ENCODE results near the gene MYBBP1A.

Gene MYBBP1A

DNA sequence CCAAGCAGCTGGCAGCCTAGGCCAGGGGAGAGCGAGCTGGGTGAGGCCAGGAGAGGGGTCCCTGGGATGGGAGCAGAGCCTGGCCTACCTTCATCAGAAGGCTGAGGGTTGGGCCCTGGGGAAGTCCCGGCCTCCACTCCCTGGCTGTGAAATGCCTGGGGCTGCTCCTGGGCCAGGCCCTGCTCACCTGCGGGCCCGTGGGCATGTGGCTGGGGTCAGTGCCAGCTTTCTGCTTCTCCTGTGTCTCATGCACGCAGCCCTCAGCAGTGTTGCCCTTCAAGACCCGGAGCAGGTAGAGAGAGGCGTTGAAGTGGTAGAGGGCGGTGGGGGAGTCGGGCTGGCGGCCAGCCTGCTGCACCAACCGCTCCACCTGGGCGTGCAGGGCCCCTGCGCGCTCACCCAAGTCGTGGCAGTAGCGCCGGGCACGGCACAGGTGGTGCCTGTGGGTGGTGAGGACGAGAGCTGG is 12.4 kb downstream of the MYBBP1A start:
- Histone ChIP-seq H3K4me3 (ENCODE audit: low read depth in 1 of 2, low read length in 2 of 2) (no peak overlapping the region), H3K27me3 (ENCODE audit: control insufficient read depth in 1 of 2, insufficient read depth in 2 of 2, low read length in 2 of 2) (no peaks in the 10 kb centered on the region), H3K4me1 (ENCODE audit: control insufficient read depth in 1 of 2, insufficient read depth in 2 of 2, low read length in 2 of 2) (peaks cover 9 to 28% of the 10 kb centered on the region in 2 donors), H3K9me3 (ENCODE audit: control insufficient read depth in 1 of 2, low read length in 2 of 2) (no peaks in the 10 kb centered on the region), H3K27ac (ENCODE audit: low read depth, low read length) (no peak overlapping the region), H3K36me3 (ENCODE audit: control insufficient read depth in 1 of 2, insufficient read depth in 2 of 2, low read length in 2 of 2) (peaks cover 24 to 73% of the 10 kb centered on the region in 2 donors), H3K9ac (ENCODE audit: low read depth in 1 of 2, low read length in 2 of 2) (no peak overlapping the region)

DNA sequence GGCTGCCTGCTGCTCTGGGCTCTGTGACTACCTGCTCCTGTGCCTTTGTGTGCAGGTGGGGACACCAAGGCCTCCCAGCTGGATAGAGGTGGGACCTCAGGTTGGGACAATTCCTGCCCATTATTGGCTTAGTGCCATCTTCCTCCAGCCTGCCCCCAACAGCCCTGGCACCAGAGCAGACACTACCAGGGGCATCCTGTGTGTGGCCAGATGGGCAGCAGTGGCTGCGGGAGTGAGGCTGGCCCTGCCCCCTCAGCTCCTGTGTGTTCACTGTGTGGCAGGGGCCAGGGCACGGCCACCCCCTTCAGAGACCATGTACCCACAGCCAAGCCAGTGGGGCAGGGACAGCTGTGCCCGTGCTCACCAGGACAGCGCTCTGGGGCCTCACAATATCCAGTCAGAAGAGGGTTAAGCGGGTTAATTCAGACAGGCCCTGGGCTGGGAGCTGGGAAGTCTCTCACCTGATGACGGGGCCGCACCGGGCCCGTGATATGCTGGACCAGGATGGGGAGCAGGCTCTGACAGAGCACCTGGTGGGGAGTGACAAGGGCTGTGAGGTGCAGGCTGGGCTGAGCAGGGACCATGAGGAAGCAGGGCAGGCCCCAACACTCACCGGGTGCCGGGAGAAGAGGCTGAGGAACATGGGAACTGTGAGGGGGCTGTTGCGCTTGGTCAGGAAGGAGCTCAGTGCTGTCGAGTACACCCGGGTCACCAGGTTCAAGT is 13.0 kb downstream of the MYBBP1A start:
- H3K9ac ChIP-seq (ENCODE audit: low read depth in 1 of 2, low read length in 2 of 2): no peak overlapping the region
- no peak overlapping the region for H3K27ac ChIP-seq (ENCODE audit: low read depth, low read length)
- no peak overlapping the region for H3K4me3 ChIP-seq (ENCODE audit: low read depth in 1 of 2, low read length in 2 of 2)

DNA sequence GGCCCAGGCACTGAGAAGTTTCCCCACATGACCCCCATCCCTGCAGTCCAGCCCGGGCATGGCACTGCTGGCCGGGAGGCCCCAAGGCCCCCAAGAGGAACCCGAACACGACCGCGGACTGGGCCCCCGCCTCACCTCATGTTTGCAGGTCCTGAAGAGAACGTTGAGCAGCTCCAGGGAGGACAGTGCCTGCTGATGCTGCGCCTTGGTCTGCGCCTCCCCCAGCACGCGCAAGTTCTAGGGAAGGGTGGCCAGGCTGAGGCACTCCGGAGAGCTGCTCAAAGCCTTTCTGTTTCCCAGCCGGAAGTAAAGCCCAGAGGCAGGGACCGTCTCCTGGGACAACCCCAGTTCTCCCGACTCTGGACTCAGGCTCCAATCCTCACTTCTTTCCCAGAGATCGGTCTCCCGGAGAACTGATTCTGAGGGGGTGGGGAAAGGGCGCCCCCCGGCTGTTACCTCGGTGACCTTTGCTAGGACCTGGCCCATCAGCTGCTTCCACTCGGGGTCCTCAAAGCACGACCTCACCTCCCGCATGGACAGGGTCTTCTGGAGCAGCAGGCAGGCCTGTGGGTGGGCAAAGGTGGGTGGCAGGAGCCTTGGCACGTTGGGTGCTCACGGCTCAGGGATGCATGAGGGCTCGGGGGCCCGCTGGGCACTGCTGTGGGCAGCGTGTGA is 13.7 kb downstream of the MYBBP1A start:
- H3K4me1 ChIP-seq (ENCODE audit: control insufficient read depth in 1 of 2, insufficient read depth in 2 of 2, low read length in 2 of 2): peaks cover 13 to 34% of the 10 kb centered on the region in 2 donors
- H3K9me3 ChIP-seq (ENCODE audit: control insufficient read depth in 1 of 2, low read length in 2 of 2): no peaks in the 10 kb centered on the region
- H3K27ac ChIP-seq (ENCODE audit: low read depth, low read length): no peak overlapping the region
- peaks cover 20 to 64% of the 10 kb centered on the region in 2 donors for H3K36me3 ChIP-seq (ENCODE audit: control insufficient read depth in 1 of 2, insufficient read depth in 2 of 2, low read length in 2 of 2)
- H3K9ac ChIP-seq (ENCODE audit: low read depth in 1 of 2, low read length in 2 of 2): no peak overlapping the region
- H3K27me3 ChIP-seq (ENCODE audit: control insufficient read depth in 1 of 2, insufficient read depth in 2 of 2, low read length in 2 of 2): no peaks in the 10 kb centered on the region
- H3K4me3 ChIP-seq (ENCODE audit: low read depth in 1 of 2, low read length in 2 of 2): no peak overlapping the region

More for the DNA sequence above, 13.0 kb downstream of the MYBBP1A start:
- Histone ChIP-seq H3K9me3 (ENCODE audit: control insufficient read depth in 1 of 2, low read length in 2 of 2) (no peaks in the 10 kb centered on the region), H3K36me3 (ENCODE audit: control insufficient read depth in 1 of 2, insufficient read depth in 2 of 2, low read length in 2 of 2) (peaks cover 22 to 71% of the 10 kb centered on the region in 2 donors), H3K27me3 (ENCODE audit: control insufficient read depth in 1 of 2, insufficient read depth in 2 of 2, low read length in 2 of 2) (no peaks in the 10 kb centered on the region), H3K4me1 (ENCODE audit: control insufficient read depth in 1 of 2, insufficient read depth in 2 of 2, low read length in 2 of 2) (peaks cover 9 to 29% of the 10 kb centered on the region in 2 donors)

DNA sequence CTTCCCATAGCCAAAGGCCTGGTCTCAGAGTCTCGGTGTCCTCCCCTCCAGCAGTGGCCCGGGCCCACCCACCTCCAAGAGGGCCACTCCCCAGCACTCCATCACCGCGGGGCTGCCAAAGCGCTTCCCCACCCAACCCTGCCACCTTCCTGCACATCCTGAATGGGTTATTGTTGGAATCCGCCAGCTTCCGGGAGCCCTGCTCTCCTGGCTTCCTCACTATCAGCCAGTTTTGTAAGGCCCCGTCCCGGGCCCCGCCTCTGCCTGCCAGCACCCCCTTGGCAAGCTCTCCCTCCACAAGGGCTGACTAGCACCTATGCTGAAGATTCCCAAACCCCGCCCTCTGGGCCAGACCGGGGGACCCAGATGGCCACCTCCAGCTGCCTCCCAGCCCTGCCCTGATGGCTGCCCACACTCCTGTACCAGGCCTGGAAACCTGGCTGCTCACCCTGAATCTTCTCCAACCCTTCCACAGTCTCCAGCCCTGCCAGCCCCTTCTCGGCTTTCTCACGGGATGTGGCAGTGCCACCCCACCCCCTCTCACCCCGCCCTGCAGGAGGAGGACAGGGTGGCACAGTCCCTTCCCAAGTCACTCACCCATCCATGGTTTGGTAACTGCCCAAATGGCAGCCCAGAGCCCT is 14.4 kb downstream of the MYBBP1A start:
- peaks cover 17 to 37% of the 10 kb centered on the region in 2 donors for H3K4me1 ChIP-seq (ENCODE audit: control insufficient read depth in 1 of 2, insufficient read depth in 2 of 2, low read length in 2 of 2)
- no peak overlapping the region for H3K9ac ChIP-seq (ENCODE audit: low read depth in 1 of 2, low read length in 2 of 2)
- H3K9me3 ChIP-seq (ENCODE audit: control insufficient read depth in 1 of 2, low read length in 2 of 2): no peaks in the 10 kb centered on the region
- H3K4me3 ChIP-seq (ENCODE audit: low read depth in 1 of 2, low read length in 2 of 2): no peak overlapping the region
- H3K36me3 ChIP-seq (ENCODE audit: control insufficient read depth in 1 of 2, insufficient read depth in 2 of 2, low read length in 2 of 2): peaks cover 20 to 63% of the 10 kb centered on the region in 2 donors
- no peak overlapping the region for H3K27ac ChIP-seq (ENCODE audit: low read depth, low read length)
- H3K27me3 ChIP-seq (ENCODE audit: control insufficient read depth in 1 of 2, insufficient read depth in 2 of 2, low read length in 2 of 2): no peaks in the 10 kb centered on the region

DNA sequence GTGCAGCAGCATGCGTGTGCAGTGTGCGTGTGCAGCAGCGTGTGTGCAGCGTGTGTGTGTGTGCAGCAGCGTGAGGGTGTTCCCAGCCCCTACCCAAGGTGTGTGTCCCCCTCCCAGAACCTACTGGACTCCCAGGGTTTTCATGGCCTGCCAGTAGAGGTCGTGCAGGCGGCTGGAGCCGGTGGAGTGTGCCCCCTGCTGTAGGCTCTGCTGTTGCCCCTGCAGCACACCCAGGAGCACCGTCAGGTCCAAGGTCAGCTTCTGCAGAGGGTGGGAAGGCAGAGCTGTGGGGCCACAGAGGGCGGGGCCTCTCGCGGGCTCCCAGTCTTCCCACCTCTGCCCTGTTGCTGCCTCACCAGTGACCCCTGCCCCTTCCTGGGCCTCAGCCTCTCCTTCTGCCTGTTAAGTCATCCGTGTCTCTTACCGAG is 14.9 kb downstream of the MYBBP1A start:
- Histone ChIP-seq H3K9ac (ENCODE audit: low read depth in 1 of 2, low read length in 2 of 2) (no peak overlapping the region), H3K27ac (ENCODE audit: low read depth, low read length) (no peak overlapping the region), H3K27me3 (ENCODE audit: control insufficient read depth in 1 of 2, insufficient read depth in 2 of 2, low read length in 2 of 2) (no peaks in the 10 kb centered on the region), H3K4me3 (ENCODE audit: low read depth in 1 of 2, low read length in 2 of 2) (no peak overlapping the region), H3K4me1 (ENCODE audit: control insufficient read depth in 1 of 2, insufficient read depth in 2 of 2, low read length in 2 of 2) (peaks cover 17 to 37% of the 10 kb centered on the region in 2 donors), H3K9me3 (ENCODE audit: control insufficient read depth in 1 of 2, low read length in 2 of 2) (no peaks in the 10 kb centered on the region), H3K36me3 (ENCODE audit: control insufficient read depth in 1 of 2, insufficient read depth in 2 of 2, low read length in 2 of 2) (peaks cover 16 to 63% of the 10 kb centered on the region in 2 donors)

DNA sequence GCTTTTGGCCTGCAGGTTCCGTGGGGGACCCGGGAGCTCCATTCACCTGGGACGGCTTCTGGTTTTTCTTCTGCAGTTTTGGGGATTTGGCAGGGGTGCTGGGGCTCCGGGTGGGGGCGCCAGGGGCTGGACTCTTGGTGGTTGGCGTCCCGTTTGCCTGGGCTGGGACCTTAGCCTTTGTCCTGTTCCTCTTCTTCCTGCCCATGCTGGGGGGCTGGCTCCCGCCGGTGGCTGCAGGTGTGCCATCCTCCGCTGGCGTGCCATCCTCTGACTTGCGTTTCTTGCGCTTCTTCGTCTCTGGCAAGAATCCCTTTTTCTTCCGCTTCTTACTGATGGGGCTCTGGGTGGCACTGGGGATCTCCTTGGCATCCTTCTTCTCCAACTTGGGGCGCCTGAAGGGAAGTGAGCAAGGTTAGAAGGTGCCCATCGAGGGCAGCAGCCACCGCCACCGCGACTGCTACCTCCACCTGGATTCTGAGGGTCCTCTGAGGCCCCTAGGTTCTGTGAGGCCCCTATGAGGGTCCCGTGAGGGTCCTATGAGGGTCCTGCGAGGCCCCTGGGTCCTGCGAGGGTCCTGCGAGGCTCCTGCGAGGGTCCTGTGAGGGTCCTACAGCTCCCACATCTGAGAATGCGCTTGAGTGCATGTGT is 15.5 kb downstream of the MYBBP1A start:
- no peak overlapping the region for H3K27ac ChIP-seq (ENCODE audit: low read depth, low read length)
- peaks cover 16 to 63% of the 10 kb centered on the region in 2 donors for H3K36me3 ChIP-seq (ENCODE audit: control insufficient read depth in 1 of 2, insufficient read depth in 2 of 2, low read length in 2 of 2)
- no peaks in the 10 kb centered on the region for H3K27me3 ChIP-seq (ENCODE audit: control insufficient read depth in 1 of 2, insufficient read depth in 2 of 2, low read length in 2 of 2)
- H3K4me1 ChIP-seq (ENCODE audit: control insufficient read depth in 1 of 2, insufficient read depth in 2 of 2, low read length in 2 of 2): peaks cover 17 to 37% of the 10 kb centered on the region in 2 donors
- no peaks in the 10 kb centered on the region for H3K9me3 ChIP-seq (ENCODE audit: control insufficient read depth in 1 of 2, low read length in 2 of 2)
- H3K4me3 ChIP-seq (ENCODE audit: low read depth in 1 of 2, low read length in 2 of 2): no peak overlapping the region
- no peak overlapping the region for H3K9ac ChIP-seq (ENCODE audit: low read depth in 1 of 2, low read length in 2 of 2)

DNA sequence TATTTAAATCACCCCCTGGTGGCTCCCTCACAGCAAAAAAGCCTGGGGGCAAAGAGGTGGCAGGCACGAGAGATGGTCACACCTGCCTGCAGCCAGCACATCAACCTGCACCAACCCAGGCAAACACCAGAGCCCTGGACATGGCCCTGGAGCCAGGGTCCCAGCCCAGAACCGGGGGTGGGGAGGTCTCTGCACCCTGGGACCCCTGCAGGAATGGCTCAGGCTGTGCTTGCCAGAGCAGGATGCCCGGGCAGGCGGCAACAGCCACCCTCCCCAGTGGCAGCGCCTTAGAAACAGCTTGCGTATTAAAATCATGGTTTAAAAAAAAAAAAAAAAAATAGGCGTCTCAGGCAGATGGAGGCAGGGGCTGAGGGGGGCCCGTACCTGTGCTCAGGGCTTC is 16.2 kb downstream of the MYBBP1A start:
- Histone ChIP-seq H3K9ac (ENCODE audit: low read depth in 1 of 2, low read length in 2 of 2) (no peak overlapping the region), H3K4me1 (ENCODE audit: control insufficient read depth in 1 of 2, insufficient read depth in 2 of 2, low read length in 2 of 2) (peaks cover 21 to 43% of the 10 kb centered on the region in 2 donors), H3K9me3 (ENCODE audit: control insufficient read depth in 1 of 2, low read length in 2 of 2) (no peaks in the 10 kb centered on the region), H3K27ac (ENCODE audit: low read depth, low read length) (no peak overlapping the region), H3K36me3 (ENCODE audit: control insufficient read depth in 1 of 2, insufficient read depth in 2 of 2, low read length in 2 of 2) (peaks cover 12 to 58% of the 10 kb centered on the region in 2 donors), H3K27me3 (ENCODE audit: control insufficient read depth in 1 of 2, insufficient read depth in 2 of 2, low read length in 2 of 2) (no peaks in the 10 kb centered on the region), H3K4me3 (ENCODE audit: low read depth in 1 of 2, low read length in 2 of 2) (no peak overlapping the region)

DNA sequence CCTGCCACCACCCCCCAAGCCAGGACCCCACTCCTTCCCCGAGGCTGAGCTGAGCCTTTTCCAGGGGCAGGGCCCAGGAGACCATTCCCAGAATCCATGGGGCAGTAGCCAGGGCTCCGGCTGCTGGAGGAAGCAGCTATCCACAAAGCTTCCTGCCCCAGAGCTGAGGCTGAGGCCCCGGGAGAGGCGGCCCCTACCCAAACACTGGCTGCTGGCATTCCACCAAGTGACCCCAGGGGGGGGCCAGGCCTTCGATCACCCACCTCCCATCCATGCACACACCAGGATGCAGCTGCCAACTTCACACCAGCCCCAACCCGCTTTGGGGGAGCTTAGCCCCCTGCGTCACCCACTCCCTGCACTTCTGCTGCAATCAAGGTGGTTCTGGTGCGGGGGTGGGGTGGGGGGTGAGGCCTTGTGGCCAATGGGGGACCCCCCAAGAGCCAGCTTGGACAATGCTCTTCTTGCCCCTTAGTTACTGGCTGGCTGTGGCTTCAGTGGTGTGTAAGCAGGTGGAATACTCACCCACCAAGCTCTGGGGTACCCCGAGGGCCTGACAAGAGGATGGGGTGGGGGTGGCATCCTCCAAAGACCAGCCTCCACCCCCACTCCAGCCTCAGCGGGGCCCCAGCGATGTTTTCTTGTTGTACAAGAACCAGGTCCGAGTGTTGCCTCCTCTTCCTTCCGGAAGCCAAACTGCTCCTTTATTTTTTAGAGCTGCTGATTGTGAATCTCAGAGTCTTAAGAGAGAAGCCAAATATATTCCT is 16.8 kb downstream of the MYBBP1A start:
- Histone ChIP-seq H3K9ac (ENCODE audit: low read depth in 1 of 2, low read length in 2 of 2) (no peak overlapping the region), H3K4me1 (ENCODE audit: control insufficient read depth in 1 of 2, insufficient read depth in 2 of 2, low read length in 2 of 2) (peaks cover 23 to 49% of the 10 kb centered on the region in 2 donors), H3K4me3 (ENCODE audit: low read depth in 1 of 2, low read length in 2 of 2) (no peak overlapping the region), H3K36me3 (ENCODE audit: control insufficient read depth in 1 of 2, insufficient read depth in 2 of 2, low read length in 2 of 2) (peaks cover 12 to 54% of the 10 kb centered on the region in 2 donors), H3K27ac (ENCODE audit: low read depth, low read length) (no peak overlapping the region), H3K9me3 (ENCODE audit: control insufficient read depth in 1 of 2, low read length in 2 of 2) (no peaks in the 10 kb centered on the region), H3K27me3 (ENCODE audit: control insufficient read depth in 1 of 2, insufficient read depth in 2 of 2, low read length in 2 of 2) (no peaks in the 10 kb centered on the region)

DNA sequence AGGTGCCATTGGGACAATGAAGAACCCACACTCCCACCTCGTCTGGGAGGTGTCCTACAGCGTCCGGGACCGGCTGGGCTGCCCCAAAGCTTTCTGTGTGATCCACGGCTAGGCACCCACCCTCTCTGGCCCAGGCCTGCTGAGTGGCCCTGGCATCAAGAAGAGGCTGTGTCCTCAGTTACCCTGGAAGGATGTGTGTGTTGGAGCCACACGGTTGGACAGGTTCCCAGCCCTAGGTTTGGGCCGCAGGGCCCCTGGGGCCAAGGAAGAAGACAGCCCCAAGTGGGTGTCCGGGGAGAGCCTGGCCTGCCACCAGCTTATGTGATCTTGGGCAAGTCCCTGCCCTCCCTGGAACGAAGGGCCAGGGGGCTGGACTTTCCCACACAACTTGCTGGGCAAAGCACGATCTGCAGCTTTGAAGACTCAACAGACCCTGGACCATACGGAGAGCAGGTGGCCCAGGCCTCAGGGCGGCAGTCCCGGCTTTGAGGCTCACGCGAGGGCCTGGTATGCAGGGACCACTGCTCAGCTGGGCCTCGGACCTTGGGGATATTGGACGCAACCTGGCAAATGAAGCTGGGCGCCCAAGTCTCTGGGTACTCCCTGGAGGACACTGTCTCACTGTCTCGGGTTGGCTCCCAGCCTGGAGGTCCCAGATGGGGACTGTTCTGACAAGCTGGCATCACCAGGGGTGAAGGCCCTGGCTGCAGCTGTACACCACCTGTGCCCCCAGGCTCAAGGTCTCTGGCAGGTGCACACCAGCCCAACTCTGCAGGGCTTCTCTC is 17.5 kb downstream of the MYBBP1A start:
- H3K36me3 ChIP-seq (ENCODE audit: control insufficient read depth in 1 of 2, insufficient read depth in 2 of 2, low read length in 2 of 2): peaks cover 12 to 51% of the 10 kb centered on the region in 2 donors
- peaks cover 23 to 51% of the 10 kb centered on the region in 2 donors for H3K4me1 ChIP-seq (ENCODE audit: control insufficient read depth in 1 of 2, insufficient read depth in 2 of 2, low read length in 2 of 2)
- no peak overlapping the region for H3K27ac ChIP-seq (ENCODE audit: low read depth, low read length)
- no peaks in the 10 kb centered on the region for H3K27me3 ChIP-seq (ENCODE audit: control insufficient read depth in 1 of 2, insufficient read depth in 2 of 2, low read length in 2 of 2)
- peak overlapping the region in 1 of 2 donors; percentile 2 for H3K9ac ChIP-seq (ENCODE audit: low read depth in 1 of 2, low read length in 2 of 2)
- H3K9me3 ChIP-seq (ENCODE audit: control insufficient read depth in 1 of 2, low read length in 2 of 2): no peaks in the 10 kb centered on the region
- no peak overlapping the region for H3K4me3 ChIP-seq (ENCODE audit: low read depth in 1 of 2, low read length in 2 of 2)
